Ureter (tissue), 1 donor: ENCODE data around the gene ATF4. TPM values are rescaled to one million over a fixed set of nuclear protein-coding genes. Genes with fewer than 3 reads are reported as not detected.

Experiments used
- DNase-seq: peaks from one replicate; pipeline ENCODE4 v3.0.0-alpha.2; 2020; ENCODE audit warnings: low spot score
- total RNA-seq: library from RNA; stranded (reverse); gene quantifications from one replicate; pipeline ENCODE4 v1.2.4, GENCODE V29; 2023
- donor health status: DM: yes; HTN: yes; CAD: no.

ATF4 gene
- total RNA-seq, 1 donor from 2014 or later: 381 TPM

GRCh38 chr22:39556970-39557841 is 36.8 kb downstream of the ATF4 start:
- peak; percentile 58 for DNase-seq

GRCh38 chr22:39558254-39558727 is 37.9 kb downstream of the ATF4 start:
- no peak for DNase-seq

GRCh38 chr22:39558950-39559349 is 38.6 kb downstream of the ATF4 start:
- DNase-seq: no peak

- DNase-seq: no peak
Observed at GRCh38 chr22:39559456-39560105, 39.2 kb downstream of the ATF4 start.

GRCh38 chr22:39560127-39560526 is 39.8 kb downstream of the ATF4 start:
- DNase-seq: no peak

GRCh38 chr22:39562839-39563489 is 42.6 kb downstream of the ATF4 start:
- DNase-seq: no peak

GRCh38 chr22:39563571-39564428 is 43.4 kb downstream of the ATF4 start:
- DNase-seq: no peak

GRCh38 chr22:39565414-39565944 is 45.1 kb downstream of the ATF4 start:
- DNase-seq: no peak

GRCh38 chr22:39567135-39567946 is 47.0 kb downstream of the ATF4 start:
- peak; percentile 67 for DNase-seq

- no peak for DNase-seq
Observed at GRCh38 chr22:39568278-39568981, 48.1 kb downstream of the ATF4 start.

- DNase-seq: no peak
Observed at GRCh38 chr22:39569066-39569465, 48.7 kb downstream of the ATF4 start.

GRCh38 chr22:39570226-39570625 is 49.9 kb downstream of the ATF4 start:
- no peak for DNase-seq

- DNase-seq: no peak
Observed at GRCh38 chr22:39570665-39571064, 50.3 kb downstream of the ATF4 start, which contains the start of gene CACNA1I. CACNA1I (plus strand) TSS chr22:39570753; CDS start chr22:39570753, 0 bp downstream.

- no peak for DNase-seq
Observed at GRCh38 chr22:39571538-39571937, 51.2 kb downstream of the ATF4 start.

Other genes with a start within 250 kb of the ATF4 start
- gene RPL3, start 200.9 kb upstream of the ATF4 start, total RNA-seq: 2,529 TPM
- 32.6 TPM for gene SYNGR1, start 170.6 kb upstream of the ATF4 start, total RNA-seq
- 27.5 TPM for gene TAB1, start 120.8 kb upstream of the ATF4 start, total RNA-seq
- gene MGAT3, start 63.5 kb upstream of the ATF4 start, total RNA-seq: 12.9 TPM
- gene MIEF1, start 18.3 kb upstream of the ATF4 start, total RNA-seq: 30.1 TPM
- gene RPS19BP1, start 12.2 kb downstream of the ATF4 start, total RNA-seq: 43.2 TPM
- 0.75 TPM for gene CACNA1I, start 50.2 kb downstream of the ATF4 start, total RNA-seq